H9 (cell line): ENCODE results near the gene MRPS18A. TPM values are rescaled to one million over a fixed set of nuclear protein-coding genes. Genes with fewer than 3 reads are reported as not detected.

ENCODE experiments used
- DNase-seq: peaks from one replicate; pipeline ENCODE4 v3.0.0-alpha.2; 2017
- H2AFZ ChIP-seq: one replicate; pipeline ENCODE4 v1.6.1; 2013; ENCODE audit warnings: mild to moderate bottlenecking, low read length, control low read depth, moderate library complexity
- H2AK5ac ChIP-seq: 2 replicates; pipeline ENCODE4 v1.6.1; 2013; ENCODE audit warnings: low read length, control low read depth, mixed read lengths; ENCODE audit not compliant: insufficient read length
- H2BK120ac ChIP-seq: one replicate; pipeline ENCODE4 v1.6.1; 2013; ENCODE audit warnings: low read depth, mild to moderate bottlenecking, low read length, control low read depth, inconsistent platforms; ENCODE audit not compliant: poor library complexity, severe bottlenecking
- H2BK12ac ChIP-seq: 2 replicates; pipeline ENCODE4 v1.6.1; 2013; ENCODE audit warnings: low read length, control low read depth, mixed read lengths, low read depth; ENCODE audit not compliant: insufficient read length
- H2BK15ac ChIP-seq: 2 replicates; pipeline ENCODE4 v1.6.1; 2013; ENCODE audit warnings: low read depth, low read length, control low read depth
- H2BK20ac ChIP-seq: one replicate; pipeline ENCODE4 v1.6.1; 2013; ENCODE audit warnings: low read depth, mild to moderate bottlenecking, low read length, control low read depth, inconsistent platforms; ENCODE audit not compliant: poor library complexity, severe bottlenecking
- H2BK5ac ChIP-seq: 2 replicates; pipeline ENCODE4 v1.6.1; 2013; ENCODE audit warnings: low read length, control low read depth, mixed read lengths; ENCODE audit not compliant: insufficient read length
- H3K14ac ChIP-seq: 2 replicates; pipeline ENCODE4 v1.6.1; 2013; ENCODE audit warnings: low read length, control low read depth; ENCODE audit not compliant: insufficient read depth
- H3K18ac ChIP-seq: 2 replicates; pipeline ENCODE4 v1.6.1; 2013; ENCODE audit warnings: low read depth, mild to moderate bottlenecking, mixed read lengths, low read length, control low read depth; ENCODE audit not compliant: insufficient read length
- H3K23ac ChIP-seq: 2 replicates; pipeline ENCODE4 v1.6.1; 2013; ENCODE audit warnings: low read length, control low read depth, mixed read lengths, low read depth; ENCODE audit not compliant: insufficient read length
- H3K23me2 ChIP-seq: 2 replicates; pipeline ENCODE4 v1.6.1; 2013; ENCODE audit warnings: low read depth, mild to moderate bottlenecking, mixed read lengths, low read length, control low read depth; ENCODE audit not compliant: insufficient read length, poor library complexity, severe bottlenecking
- H3K27ac ChIP-seq: 2 replicates; pipeline ENCODE4 v1.5.1; 2013; ENCODE audit warnings: low read length, control low read depth, mixed read lengths, low read depth; ENCODE audit not compliant: insufficient read length
- H3K27me3 ChIP-seq: 2 replicates; pipeline ENCODE4 v1.6.1; 2013; ENCODE audit warnings: low read length, control low read depth, inconsistent platforms; ENCODE audit not compliant: insufficient read depth
- H3K4ac ChIP-seq: 2 replicates; pipeline ENCODE4 v1.6.1; 2013; ENCODE audit warnings: low read depth, mild to moderate bottlenecking, control low read depth, inconsistent platforms, low read length, moderate library complexity
- H3K4me1 ChIP-seq: 2 replicates; pipeline ENCODE4 v1.6.1; 2013; ENCODE audit warnings: low read length, control low read depth, inconsistent platforms; ENCODE audit not compliant: insufficient read depth
- H3K4me2 ChIP-seq: 2 replicates; pipeline ENCODE4 v1.6.1; 2013; ENCODE audit warnings: low read length, control low read depth, mixed read lengths; ENCODE audit not compliant: insufficient read length, insufficient read depth
- H3K56ac ChIP-seq: 2 replicates; pipeline ENCODE4 v1.6.1; 2013; ENCODE audit warnings: low read depth, mild to moderate bottlenecking, mixed read lengths, low read length, control low read depth; ENCODE audit not compliant: insufficient read length
- H3K79me1 ChIP-seq: 2 replicates; pipeline ENCODE4 v1.6.1; 2013; ENCODE audit warnings: low read depth, mild to moderate bottlenecking, moderate library complexity, low read length, control low read depth, inconsistent platforms; ENCODE audit not compliant: insufficient read depth, poor library complexity, severe bottlenecking
- H3K79me2 ChIP-seq: 2 replicates; pipeline ENCODE4 v1.6.1; 2013; ENCODE audit warnings: low read length, control low read depth, inconsistent platforms; ENCODE audit not compliant: insufficient read depth
- H3K9ac ChIP-seq: 2 replicates; pipeline ENCODE4 v1.6.1; 2013; ENCODE audit warnings: low read length, control low read depth, mixed read lengths; ENCODE audit not compliant: insufficient read length; ENCODE audit errors: extremely low read depth
- H3K9me3 ChIP-seq: one replicate; pipeline ENCODE4 v1.6.1; 2013; ENCODE audit warnings: low read depth, low read length, inconsistent platforms; ENCODE audit not compliant: control insufficient read depth
- H3T11ph ChIP-seq: one replicate; pipeline ENCODE4 v1.6.1; 2013; ENCODE audit warnings: mild to moderate bottlenecking, low read length, control low read depth, inconsistent platforms
- H4K20me1 ChIP-seq: one replicate; pipeline ENCODE4 v1.6.1; 2013; ENCODE audit not compliant: control insufficient read depth, insufficient read length, insufficient read depth
- H4K5ac ChIP-seq: 2 replicates; pipeline ENCODE4 v1.6.1; 2013; ENCODE audit warnings: low read depth, mild to moderate bottlenecking, mixed read lengths, low read length, control low read depth; ENCODE audit not compliant: insufficient read length
- H4K8ac ChIP-seq: replicated peaks from 2 replicates; pipeline ENCODE4 v1.6.1; 2013; ENCODE audit warnings: low read length, control low read depth, mixed read lengths, low read depth; ENCODE audit not compliant: insufficient read length
- H4K91ac ChIP-seq: 2 replicates; pipeline ENCODE4 v1.6.1; 2013; ENCODE audit warnings: low read depth, mild to moderate bottlenecking, moderate library complexity, mixed read lengths, low read length, control low read depth; ENCODE audit not compliant: insufficient read length
- H3K27ac Mint-ChIP-seq, 3 experiments: 2 replicates in 2 of 3; 3 replicates in 1 of 3; pipeline ENCODE4 v1.8.0; 2020 to 2021; ENCODE audit warnings: mixed read lengths in 3 of 3, mild to moderate bottlenecking in 1 of 3, moderate library complexity in 1 of 3
- H3K27me3 Mint-ChIP-seq: 2 replicates; pipeline ENCODE4 v1.8.0; 2021; ENCODE audit warnings: low read depth, mild to moderate bottlenecking, moderate library complexity, mixed read lengths
- H3K36me3 Mint-ChIP-seq, 3 experiments: 2 replicates in 2 of 3; 3 replicates in 1 of 3; pipeline ENCODE4 v1.8.0; 2020 to 2021; ENCODE audit warnings: low read depth in 3 of 3, mixed read lengths in 3 of 3; ENCODE audit not compliant: insufficient read depth in 1 of 3
- H3K4me1 Mint-ChIP-seq, 2 experiments: 2 replicates each; pipeline ENCODE4 v1.8.0; 2020; ENCODE audit warnings: mixed read lengths in 2 of 2
- H3K4me3 Mint-ChIP-seq, 2 experiments: 2 replicates in 1 of 2; 3 replicates in 1 of 2; pipeline ENCODE4 v1.8.0; 2020 to 2021; ENCODE audit warnings: mild to moderate bottlenecking in 2 of 2, mixed read lengths in 2 of 2, moderate library complexity in 1 of 2
- H3K9me3 Mint-ChIP-seq, 2 experiments: 2 replicates in 1 of 2; 3 replicates in 1 of 2; pipeline ENCODE4 v1.8.0; 2020; ENCODE audit warnings: mild to moderate bottlenecking in 2 of 2, mixed read lengths in 2 of 2, moderate library complexity in 1 of 2
- CTCF ChIP-seq: fragments of 200-600 bp; sonication (generic); conservative IDR thresholded peaks from 3 replicates; pipeline ENCODE4 v1.8.0; 2021; ENCODE audit warnings: antibody characterized with exemption, mild to moderate bottlenecking
- WGBS: extraction: QIAGEN DNeasy Blood & Tissue Kit; methylation state at CpG from one replicate; pipeline ENCODE4 v1.1.7; 2013; ENCODE audit warnings: missing lambda C conversion rate, low lambda C conversion rate, mixed read lengths; ENCODE audit not compliant: insufficient read length; ENCODE audit errors: extremely low coverage; 5-methylcytosine and 5-hydroxymethylcytosine counted together
- total RNA-seq: library from RNA; stranded (reverse); gene quantifications from 2 replicates; pipeline ENCODE4 v1.2.1, GENCODE V29; 2021

MRPS18A gene
- total RNA-seq, 1 experiment from 2014 or later: 65.1 TPM

- H3K23ac ChIP-seq: no peak overlapping the region
- no peaks in the 10 kb centered on the region for H3K27me3 ChIP-seq
- H3K9me3 ChIP-seq: no peaks in the 10 kb centered on the region
- Mint-ChIP-seq H3K4me1 (peaks cover 18 to 19% of the 10 kb centered on the region in 2 experiments), H3K36me3 (peaks cover 26 to 45% (median 42%) of the 10 kb centered on the region in 3 experiments; a peak in 6 of 7 replicates), H3K9me3 (no peaks in the 10 kb centered on the region; a peak in 1 of 5 replicates), H3K27me3 (no peaks in the 10 kb centered on the region), H3K27ac (peak overlapping the region; percentile 97 to 99 (median 97)), H3K4me3 (peak overlapping the region; percentile 96 to 99)
- peak overlapping the region; percentile 79 for H3K18ac ChIP-seq
- peak overlapping the region; percentile 86 for H3K14ac ChIP-seq
- no peaks in the 10 kb centered on the region for H3K79me2 ChIP-seq
- H3K4ac ChIP-seq: no peak overlapping the region
- H3T11ph ChIP-seq: no peak overlapping the region
- H2BK12ac ChIP-seq: no peak overlapping the region
- H4K91ac ChIP-seq: no peak overlapping the region
- peak overlapping the region; percentile 98 for H3K4me2 ChIP-seq
- H2BK120ac ChIP-seq: no peak overlapping the region
- H2AFZ ChIP-seq: no peak overlapping the region
- no peak overlapping the region for H2BK20ac ChIP-seq
- H4K20me1 ChIP-seq: no peaks in the 10 kb centered on the region
- no CpG with 5 or more reads among the region's 25 CpGs for WGBS
- no peak overlapping the region for H2AK5ac ChIP-seq
- H3K79me1 ChIP-seq: peaks cover 6% of the 10 kb centered on the region
- peaks cover 8% of the 10 kb centered on the region for H3K23me2 ChIP-seq
- no peak overlapping the region for H2BK5ac ChIP-seq
- H4K5ac ChIP-seq: no peak overlapping the region
- no peak overlapping the region for H3K27ac ChIP-seq
- no peak for TF ChIP-seq CTCF
- peak; percentile 75 for DNase-seq
- H4K8ac ChIP-seq: no peak overlapping the region
- peak overlapping the region; percentile 85 for H3K9ac ChIP-seq
- H3K4me1 ChIP-seq: no peaks in the 10 kb centered on the region
- no peak overlapping the region for H2BK15ac ChIP-seq
- no peak overlapping the region for H3K56ac ChIP-seq
Measured at GRCh38 chr6:43628393-43629103, 59.0 kb downstream of the MRPS18A start.
